GM21526 (cell line): Measurements from ENCODE around the gene XPO5.
A peak's percentile ranks its signal among the peaks of the same experiment; 100 is the strongest.
"Not testable (repeated sequence)": the region's sequence is repeated elsewhere in the genome, so short reads cannot be mapped to it uniquely, and the experiment has no call there.

Experiments
- ATAC-seq: cut with Tn5 transposase; IDR thresholded peaks from one replicate; pipeline ENCODE4 v1.9.1; 2021; ENCODE audit warnings: moderate library complexity; ENCODE audit not compliant: unreplicated experiment, low FRiP score

The XPO5 gene

DNA sequence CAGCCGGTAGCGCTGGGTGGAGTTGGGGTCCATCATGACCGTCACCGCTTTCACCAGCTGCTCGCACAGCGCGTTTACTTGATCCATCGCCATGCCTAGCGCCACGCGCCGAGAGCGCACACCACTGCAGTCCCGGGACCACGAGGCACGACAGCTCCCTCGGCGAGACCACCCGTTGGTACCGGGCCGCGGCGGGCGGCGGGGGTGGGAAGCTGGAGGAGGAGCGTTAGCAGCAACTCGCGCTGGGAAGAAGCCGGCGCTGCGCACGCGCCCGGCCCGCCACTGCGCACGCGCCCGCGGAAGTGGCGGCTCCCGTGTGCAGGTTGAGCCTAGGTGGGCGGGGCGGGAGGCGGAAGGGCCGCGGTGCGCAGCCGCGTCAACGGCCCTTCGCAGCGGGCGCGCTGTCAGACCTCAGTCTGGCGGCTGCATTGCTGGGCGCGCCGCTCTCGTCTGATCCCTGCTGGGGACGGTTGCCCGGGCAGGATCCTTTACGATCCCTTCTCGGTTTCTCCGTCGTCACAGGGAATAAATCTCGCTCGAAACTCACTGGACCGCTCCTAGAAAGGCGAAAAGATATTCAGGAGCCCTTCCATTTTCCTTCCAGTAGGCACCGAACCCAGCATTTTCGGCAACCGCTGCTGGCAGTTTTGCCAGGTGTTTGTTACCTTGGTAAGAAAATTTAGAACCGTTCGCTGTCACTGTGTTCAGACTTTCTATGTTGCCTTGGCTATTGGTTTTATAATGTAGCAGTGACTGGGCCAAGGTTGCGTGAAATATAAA lies at the start of gene XPO5, which contains the start of gene POLH:
Gene XPO5, minus strand, starts transcription at position 267 of the 780 bp plus-strand sequence. Its CDS starts 174 bp downstream, at position 93.
Gene POLH, plus strand, starts transcription at position 414 of the 780 bp plus-strand sequence. CDS start 6,135 bp downstream, outside the sequence.
- ATAC-seq, result peak; percentile 77

DNA sequence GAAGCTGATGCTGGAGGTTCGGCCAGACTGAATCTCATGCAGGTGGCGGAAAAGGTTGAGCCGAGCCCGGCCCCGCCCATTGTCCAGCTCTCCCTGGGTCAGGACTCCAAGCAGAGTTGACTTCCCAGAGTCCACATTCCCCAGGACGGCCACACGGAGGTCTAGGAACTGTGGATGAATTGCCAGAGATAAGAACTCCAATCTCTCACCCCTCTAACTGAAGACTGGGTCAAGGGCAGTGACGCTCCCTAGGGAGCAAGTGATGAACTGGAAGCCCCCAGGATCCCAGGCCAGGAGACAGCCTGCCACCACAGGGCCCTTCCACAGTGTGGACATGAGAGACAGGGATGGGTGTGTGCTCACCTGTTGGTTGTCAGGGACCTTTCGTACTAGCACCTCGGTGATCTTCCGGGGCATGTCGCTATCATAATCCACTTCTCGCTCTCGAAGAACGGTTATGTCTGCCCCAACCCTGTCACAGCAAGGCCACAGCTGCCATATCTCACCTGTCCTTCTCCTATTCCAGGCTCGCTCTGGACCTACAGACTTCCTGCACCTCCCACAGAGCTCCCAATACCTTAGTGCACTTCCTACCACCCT lies 49.7 kb upstream of the XPO5 start:
- no peak for ATAC-seq

DNA sequence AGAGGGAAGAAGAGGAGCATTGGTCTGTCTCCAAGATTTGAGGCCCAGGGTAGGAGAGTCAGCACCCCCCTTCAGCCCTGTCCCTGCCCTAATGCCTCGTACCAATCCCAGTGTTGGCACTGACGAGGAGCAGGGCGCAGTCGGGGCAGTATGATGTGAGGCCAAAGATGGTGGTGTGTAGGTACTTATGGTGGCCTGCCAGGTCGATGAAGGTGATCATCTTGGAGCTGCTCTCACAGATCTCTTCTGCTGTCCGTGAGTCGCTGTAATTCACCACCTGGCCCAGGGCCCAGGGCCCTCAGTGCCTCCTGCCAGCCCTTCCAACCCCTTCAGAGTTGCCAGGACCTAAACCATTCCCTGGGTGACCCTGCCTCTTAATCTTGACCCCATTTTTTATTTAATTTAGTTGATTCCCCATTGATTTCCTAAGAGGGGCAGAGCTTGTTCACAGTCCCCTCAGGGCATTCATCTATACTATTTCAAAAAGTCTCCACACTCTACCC lies 49.0 kb upstream of the XPO5 start:
- no peak for ATAC-seq

DNA sequence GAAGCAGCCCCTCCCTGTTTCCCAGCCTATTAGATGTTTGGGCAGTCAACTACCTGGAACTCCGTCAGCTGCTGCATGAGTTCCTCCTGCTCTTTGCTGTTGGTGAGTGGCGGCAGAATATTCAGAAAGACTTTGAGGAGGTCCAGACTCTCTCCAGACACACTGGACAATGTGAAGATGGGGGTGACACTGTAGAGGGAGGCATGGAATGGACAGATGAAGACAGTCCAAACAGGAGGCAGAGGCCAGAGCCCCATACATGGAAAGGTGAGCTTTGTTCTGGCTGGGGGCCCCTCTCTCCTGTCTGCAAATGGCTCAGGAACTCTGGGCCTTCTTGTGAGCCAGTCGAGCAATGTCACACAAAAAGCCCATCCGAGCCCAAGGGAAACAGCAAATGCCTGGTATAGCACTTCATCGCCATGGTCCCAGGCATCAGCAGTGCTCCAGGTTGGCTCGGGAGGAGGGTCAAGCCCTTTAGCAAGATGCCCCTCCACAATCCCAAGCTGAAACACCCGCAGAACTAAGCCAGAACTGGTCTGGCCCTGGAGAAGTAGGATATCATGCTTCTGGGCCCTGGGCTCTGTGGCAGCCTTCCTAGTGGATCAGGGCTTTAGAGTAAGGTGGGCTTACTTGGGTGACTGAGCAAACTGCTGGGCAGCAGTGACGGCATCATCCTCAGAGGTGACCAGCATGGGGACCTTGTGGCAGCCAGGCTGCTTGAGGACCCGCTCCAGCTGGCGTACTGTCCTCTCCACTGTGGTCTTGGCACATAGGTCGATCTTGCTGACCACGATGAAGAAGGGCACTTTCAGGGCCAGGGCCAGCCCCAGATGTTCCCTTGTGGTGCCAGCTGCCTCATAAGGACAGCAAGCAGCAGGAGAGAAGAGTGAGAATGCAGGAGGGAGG lies 48.3 kb upstream of the XPO5 start:
- ATAC-seq, result no peak

DNA sequence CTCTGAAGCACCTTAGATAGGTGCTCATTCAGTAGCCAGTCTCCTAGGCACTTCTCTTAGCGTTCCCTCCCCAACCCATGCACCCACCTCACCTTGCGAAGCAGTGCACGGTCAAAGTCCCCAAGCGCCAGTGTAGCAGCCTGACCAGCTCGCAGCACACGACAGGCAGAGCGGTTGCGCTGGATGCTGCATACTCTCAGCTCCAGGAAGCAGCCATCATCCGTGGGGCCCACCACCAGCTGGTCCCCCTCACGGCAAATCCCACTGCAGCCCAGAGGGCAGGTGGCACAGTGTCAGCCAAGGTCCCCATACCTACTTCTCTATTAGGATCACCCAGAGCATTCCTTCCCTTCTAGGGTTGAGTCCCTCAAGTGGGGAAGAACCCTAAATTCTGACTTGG lies 46.7 kb upstream of the XPO5 start:
- ATAC-seq, result no peak

DNA sequence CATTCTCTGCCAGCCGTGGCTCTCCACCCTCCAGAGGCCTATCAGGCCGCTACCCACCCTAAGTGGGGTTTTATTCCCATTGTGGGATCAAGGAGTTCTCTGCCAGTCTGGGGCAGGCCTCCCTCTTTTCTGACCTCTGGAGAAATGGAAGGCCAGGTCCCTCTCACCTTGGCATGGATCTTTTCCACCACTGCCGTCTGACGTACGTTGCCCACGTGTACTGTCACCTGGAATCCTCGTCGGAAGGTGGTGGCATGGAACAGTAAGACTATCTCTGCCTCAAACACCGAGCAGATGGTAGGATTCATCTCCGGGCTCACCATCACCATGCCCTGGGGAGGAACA lies 46.0 kb upstream of the XPO5 start:
- ATAC-seq, result no peak

DNA sequence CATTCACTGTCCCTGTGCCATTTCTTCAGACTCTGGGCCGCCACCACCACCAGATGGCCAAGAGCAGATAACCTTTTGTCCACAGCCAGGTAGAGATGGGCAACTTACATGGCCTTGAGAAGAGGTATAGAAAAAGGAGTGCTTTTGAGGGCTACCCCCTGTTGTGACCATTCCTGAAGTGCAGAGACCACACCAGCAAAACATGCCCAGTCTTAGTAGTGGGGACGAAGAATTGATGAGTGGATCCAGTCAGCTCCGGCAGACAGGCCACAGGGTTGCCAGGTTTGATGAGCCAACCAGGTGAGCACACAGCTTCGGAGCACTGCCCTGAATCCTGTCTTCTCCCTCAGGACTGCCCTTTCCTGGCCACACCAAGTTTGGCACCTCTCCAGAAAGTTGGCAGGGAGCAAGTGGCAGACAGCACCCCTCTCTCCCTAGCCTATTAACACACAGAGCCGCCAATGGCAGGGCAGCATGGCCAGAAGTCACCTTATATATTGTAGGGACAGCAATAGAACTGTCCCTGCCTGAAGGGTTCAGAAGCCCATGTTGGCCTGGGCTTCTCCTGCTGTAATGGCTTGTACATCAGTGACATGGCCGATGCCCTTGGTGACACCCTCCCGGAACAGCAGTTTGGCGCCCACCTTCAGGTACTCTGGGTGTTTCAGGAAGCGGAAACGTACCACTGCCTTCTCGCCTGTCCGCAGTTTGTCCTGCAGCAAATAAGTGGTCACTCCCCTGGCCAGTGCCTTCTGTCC lies 45.4 kb upstream of the XPO5 start:
- no peak for ATAC-seq

DNA sequence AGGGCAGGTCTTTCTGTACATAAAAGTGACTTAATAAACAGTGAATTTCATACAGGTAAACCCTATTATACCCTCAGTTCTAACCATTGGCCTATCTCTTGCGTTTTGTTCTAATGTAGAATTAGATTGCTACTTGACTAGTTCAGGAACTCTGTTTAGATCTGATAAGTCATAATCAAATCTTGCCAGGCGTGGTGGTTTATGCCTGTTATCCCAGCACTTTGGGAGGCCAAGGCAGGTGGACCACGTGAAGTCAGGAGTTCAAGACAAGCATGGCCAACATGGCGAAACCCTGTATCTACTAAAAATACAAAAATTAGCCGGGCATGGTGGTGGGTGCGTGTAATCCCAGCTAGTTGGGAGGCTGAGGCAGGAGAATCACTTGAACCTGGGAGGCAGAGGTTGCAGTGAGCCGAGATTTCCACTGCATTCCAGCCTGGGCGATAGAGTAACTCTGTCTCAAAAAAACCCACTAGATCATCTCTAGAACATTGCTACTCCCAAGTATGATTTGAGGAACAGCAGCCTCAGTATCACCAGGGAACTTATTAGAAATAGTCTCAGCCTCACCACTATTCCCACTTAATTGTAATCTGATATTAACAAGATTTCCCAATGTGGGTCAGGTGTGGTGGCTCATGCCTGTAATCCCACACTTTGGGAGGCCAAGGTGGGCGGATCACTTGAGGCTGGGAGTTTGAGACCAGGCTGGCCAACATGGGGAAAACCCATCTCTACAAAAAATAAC lies 41.1 kb upstream of the XPO5 start:
- ATAC-seq, result no peak

DNA sequence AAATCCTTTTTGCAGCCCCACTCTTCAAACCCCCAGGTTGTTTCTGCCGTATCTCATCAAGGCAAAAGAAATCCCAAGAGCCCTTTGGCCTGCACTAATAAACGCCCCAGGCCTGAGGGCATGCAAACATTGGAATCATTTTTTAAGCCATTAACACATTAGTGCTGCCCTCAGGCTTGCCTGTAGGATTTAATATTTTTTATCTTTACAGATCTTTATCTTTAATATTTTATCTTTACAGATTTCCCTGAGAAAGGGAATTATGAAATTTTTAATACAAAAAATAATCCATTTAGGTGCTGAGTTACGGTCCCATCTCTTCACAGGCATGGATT lies 38.5 kb upstream of the XPO5 start:
- no peak for ATAC-seq

DNA sequence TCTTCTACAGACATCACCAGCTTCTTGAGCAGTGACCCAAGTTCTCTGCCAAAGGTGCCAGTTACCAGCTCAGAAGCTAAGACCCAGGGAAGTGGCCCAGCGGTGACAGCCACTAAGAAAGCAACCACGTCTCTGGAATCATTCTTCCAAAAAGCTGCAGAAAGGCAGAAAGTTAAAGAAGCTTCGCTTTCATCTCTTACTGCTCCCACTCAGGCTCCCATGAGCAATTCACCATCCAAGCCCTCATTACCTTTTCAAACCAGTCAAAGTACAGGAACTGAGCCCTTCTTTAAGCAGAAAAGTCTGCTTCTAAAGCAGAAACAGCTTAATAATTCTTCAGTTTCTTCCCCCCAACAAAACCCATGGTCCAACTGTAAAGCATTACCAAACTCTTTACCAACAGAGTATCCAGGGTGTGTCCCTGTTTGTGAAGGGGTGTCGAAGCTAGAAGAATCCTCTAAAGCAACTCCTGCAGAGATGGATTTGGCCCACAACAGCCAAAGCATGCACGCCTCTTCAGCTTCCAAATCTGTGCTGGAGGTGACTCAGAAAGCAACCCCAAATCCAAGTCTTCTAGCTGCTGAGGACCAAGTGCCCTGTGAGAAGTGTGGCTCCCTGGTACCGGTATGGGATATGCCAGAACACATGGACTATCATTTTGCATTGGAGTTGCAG lies 38.0 kb upstream of the XPO5 start:
- ATAC-seq, result no peak

DNA sequence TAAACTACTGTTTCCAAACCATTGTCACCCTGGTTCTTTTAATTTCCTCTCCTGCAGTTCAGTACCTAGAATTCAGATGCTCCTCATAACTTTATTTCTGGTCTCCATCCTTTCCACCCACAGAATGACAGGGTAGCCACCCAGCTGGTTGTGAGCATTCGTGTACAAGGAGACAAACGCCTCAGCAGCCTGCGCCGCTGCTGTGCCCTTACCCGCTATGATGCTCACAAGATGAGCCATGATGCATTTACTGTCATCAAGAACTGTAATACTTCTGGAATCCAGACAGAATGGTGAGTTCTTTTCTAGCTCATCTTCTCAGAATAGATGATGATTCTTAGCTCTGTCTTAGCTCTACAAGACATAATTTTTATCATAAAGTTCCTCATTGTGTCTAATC lies 34.6 kb upstream of the XPO5 start:
- ATAC-seq, result no peak

DNA sequence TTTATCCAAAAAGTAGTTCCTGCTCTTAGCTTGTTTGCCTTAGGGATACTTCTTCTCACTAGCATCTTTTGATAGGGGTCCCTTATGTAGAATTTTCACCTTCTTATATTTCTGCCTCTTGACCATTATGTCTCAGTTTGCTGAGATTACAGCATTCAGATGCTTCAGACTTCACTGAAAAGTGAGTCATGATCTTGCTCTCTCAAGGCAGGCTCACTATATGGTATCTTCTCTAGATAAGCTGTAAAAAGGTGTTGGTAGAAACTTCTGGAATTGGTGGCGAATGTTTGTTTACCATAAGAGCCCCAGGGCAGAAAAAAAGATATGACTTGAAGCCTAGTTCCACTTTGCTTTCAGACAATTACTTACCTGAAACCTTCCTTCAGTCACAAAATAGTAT lies 33.6 kb upstream of the XPO5 start:
- ATAC-seq, result no peak

DNA sequence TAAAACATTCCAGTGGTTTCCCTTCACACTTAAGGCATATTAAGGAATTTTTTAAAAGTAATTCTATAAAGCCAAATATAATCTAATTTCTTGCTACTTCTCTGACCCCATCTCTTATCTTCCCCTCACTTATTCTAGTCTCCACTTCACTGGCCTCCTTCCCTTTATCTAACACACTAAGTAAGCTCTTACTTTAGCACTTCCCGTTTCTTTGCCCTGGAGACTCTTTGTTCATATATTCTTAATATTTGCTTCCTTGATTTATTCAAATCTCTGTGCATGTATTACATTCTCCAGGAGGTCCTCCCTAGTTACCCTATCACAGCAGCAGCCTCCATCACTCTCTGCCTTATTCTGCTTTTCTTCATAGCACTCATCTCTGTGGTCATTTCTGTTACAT lies 33.0 kb upstream of the XPO5 start:
- no peak for ATAC-seq

DNA sequence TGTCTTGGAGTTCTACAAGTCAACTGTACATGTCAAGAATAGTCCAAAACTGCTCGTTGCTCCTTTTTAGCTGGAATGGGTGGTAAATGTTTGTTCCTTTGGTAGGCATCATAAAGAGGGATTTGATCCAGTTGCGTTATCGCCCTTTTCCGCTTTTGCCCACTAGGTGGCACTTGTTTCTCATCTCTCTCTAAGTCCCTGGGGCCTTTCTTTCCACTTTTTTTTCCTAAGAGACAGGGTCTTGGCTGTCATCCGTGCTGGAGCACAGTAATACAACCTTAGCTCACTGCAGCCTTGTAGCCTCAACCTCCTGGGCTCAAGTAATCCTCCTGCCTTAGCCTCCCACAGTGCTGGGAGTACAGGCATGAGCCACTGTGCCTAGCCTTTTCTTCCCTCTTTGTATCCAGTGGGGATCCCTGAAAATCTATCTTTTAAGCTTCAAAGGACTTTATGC lies 32.5 kb upstream of the XPO5 start:
- ATAC-seq, result no peak

DNA sequence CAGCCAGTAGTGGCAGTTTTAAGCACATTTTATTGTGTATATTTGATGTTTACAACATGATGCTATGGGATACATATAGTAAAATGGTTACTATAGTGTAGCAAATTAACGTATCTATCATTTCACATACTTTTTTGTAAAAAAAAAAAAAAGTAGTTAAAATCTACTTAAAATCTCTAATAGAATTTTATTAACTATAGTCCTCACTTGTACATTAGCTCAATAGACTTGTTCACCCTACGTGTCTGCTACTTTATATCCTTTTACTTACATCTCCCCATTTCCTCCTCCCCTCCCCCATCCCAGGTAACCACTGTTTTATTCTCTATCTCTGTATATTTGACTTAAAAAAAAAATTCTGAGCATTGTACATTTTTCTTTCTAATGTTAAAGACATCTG lies 30.2 kb upstream of the XPO5 start:
- no peak for ATAC-seq

DNA sequence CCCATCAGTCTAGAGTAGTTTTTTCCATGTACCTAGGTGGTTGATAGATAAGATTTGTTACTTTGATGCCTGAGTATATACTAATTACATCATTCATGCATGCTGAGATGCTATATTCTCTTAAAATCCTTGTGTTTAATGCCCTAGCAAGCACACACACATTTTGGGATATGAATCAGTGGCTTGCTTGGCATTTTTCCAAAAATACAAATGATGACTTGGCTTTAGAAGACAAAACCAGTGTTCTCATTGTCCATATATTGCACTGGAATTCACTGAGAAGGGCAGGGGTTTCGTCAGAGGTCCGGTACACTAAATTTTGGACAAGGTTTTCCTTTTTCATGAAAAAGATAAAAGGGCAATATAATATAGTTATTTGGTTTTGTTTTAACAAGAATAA lies 28.3 kb upstream of the XPO5 start:
- ATAC-seq, result no peak

DNA sequence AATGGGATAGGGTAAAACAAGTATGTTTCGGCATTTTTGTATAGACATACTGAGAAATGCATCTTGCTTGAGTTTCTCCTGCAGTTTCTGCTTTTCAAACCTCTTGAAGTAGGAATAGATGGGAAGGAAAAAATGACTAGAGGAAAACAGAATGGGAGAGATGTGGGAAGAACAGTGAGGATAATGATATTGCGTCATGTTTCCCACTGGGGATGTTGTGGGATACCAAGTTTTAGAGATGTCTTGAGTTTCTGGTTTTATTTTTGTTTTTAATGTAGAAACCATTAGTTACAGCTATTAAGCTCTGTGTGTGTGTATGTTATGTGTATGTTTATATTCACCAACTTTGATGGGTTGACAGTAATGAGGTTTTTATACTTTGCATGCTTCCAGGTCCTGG lies 24.8 kb upstream of the XPO5 start:
- ATAC-seq, result no peak

DNA sequence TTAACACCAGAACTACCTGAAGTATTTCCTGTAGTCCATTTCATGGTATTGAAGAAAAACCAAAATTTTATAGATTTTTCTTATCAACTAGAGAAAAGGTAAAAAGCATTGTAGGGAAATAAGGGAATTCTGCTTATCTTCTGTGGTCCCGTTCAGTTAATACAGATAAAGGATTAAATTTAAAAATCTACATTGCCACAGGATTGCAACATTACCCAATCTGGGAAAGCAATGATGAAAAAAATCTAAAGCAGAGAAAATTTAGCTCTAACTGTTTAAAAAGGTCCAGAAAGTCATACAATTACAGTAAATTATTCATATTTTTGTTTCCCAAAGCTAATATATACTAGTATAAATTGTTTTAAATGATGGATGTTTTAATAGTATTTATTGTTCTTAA lies 18.1 kb upstream of the XPO5 start:
- no peak for ATAC-seq

DNA sequence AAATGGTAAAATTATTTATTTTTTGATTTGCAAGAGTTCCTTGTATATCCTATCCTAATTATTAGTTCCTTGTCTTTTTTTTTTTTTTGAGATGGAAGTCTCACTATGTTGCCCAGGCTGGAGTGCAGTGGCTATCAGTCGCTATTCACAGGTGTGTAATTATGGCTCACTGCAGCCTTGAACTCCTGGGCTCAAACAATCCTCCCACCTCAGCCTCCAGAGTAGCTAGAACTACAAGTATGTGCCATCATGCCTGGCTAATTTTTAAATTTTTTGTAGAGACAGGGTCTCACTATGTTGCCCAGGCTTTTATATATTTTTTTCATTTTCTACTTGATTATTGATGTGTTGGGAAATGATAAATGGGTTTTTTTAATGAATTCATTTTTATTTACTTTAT lies 13.7 kb upstream of the XPO5 start:
- ATAC-seq, result not testable (repeated sequence)
